ENCODE data around the gene LOC101059915.
"Not testable (repeated sequence)": the region's sequence is repeated elsewhere in the genome, so short reads cannot be mapped to it uniquely, and the experiment has no call there.

The LOC101059915 gene

GRCh38 chrX:71669492-71669891, 2.1 kb downstream of the LOC101059915 start:
- no peak for TF ChIP-seq EZH2phosphoT487 (conservative IDR thresholded peaks at IDR 0.05; ENCODE audit: low read length)
- no peak for TF ChIP-seq CTCF (IDR thresholded peaks at IDR 0.05; ENCODE audit: insufficient read depth, low read length, poor library complexity, severe bottlenecking)
- Histone ChIP-seq H3K4me3 (ENCODE audit: insufficient read depth, low read length, poor library complexity, severe bottlenecking) (no peak overlapping the region), H3K79me2 (ENCODE audit: insufficient read depth, low read length) (no peaks in the 10 kb centered on the region)

DNA sequence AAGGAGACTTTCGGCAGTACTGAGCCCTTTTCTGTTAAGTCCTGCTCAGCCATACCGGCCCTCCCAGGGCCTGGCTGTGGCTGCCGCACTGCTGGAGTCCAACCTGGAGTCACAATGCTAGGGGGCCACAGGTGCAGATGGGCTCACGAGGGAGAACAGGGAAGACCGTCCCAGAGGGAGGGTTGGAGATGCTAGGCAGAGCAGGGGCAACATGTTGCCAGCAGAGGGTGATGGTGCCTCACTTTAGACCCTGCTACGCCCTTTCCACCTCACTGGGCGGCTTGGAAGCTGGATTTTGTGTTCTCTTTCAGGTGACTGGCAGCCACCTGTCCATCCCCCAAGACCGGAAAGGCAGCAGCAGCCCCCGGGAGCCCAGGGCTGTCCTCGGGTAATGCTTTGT, 2.6 kb downstream of the LOC101059915 start:
- not testable (repeated sequence) for H3K4me3 ChIP-seq (ENCODE audit: insufficient read depth, low read length, poor library complexity, severe bottlenecking); H3K9me3 ChIP-seq (ENCODE audit: insufficient read depth, low read length); H3K36me3 ChIP-seq (ENCODE audit: low read length)

More at GRCh38 chrX:71669492-71669891, 2.1 kb downstream of the LOC101059915 start:
- Histone ChIP-seq H3F3A (ENCODE audit: insufficient read depth) (no peaks in the 10 kb centered on the region), H4K20me1 (ENCODE audit: low read depth, low read length) (no peaks in the 10 kb centered on the region), H3K4me2 (ENCODE audit: low read depth, low read length, poor library complexity, severe bottlenecking) (no peak overlapping the region), H3K9ac (ENCODE audit: low read length) (no peak overlapping the region), H3K27me3 (ENCODE audit: low read length) (no peaks in the 10 kb centered on the region), H3K36me3 (ENCODE audit: low read length) (no peaks in the 10 kb centered on the region), H3K27ac (ENCODE audit: low read depth, low read length) (no peak overlapping the region), H2AFZ (ENCODE audit: low read depth, low read length, severe bottlenecking) (no peak overlapping the region), H3K9me2 (replicated peaks; ENCODE audit: insufficient read depth, low read length) (no peaks in the 10 kb centered on the region), H3K9me3 (ENCODE audit: insufficient read depth, low read length) (no peaks in the 10 kb centered on the region)

DNA sequence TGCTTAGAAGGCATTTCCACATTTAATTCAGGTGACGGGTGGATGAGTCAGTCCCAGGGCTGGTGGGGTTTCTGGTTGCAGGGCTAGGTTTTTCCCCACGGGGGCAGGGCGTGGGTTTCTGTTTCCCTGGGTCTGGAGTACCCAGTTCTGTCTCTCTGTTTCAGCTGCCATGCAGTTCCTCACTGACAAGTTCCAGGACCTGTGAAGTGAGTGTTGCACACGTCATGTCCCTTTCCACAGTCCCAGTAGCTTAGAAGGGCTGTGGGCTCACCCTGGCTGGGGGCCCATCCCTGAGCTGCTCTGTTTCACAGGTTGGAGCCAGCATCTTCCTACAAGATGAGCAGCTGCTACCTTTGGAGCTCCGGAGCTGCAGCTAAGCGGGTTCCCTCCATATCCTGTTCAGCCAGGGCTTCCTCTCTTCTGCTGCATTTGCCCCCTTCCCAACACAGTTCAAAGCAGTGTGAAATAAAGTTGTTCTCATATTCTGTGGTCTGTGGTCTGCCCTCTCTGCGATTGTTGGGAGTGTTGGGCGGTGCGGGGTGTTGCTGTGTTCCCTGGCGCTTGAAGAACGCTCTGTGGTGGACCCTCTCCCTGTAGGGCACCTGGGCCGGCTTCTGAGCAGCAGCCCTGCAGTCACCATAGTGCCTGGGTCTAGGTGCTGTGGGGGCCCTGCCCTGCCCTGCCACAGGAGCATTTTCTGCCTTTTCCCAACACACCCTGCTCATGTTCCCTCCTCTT, 3.9 kb downstream of the LOC101059915 start:
- H3K36me3 ChIP-seq (ENCODE audit: low read length), result no peaks in the 10 kb centered on the region
- no peaks in the 10 kb centered on the region for H3K27me3 ChIP-seq (ENCODE audit: low read length)
- no peak for TF ChIP-seq CTCF (IDR thresholded peaks at IDR 0.05; ENCODE audit: insufficient read depth, low read length, poor library complexity, severe bottlenecking)
- no peak for TF ChIP-seq EZH2phosphoT487 (conservative IDR thresholded peaks at IDR 0.05; ENCODE audit: low read length)
- no peaks in the 10 kb centered on the region for H3K79me2 ChIP-seq (ENCODE audit: insufficient read depth, low read length)
- H3K27ac ChIP-seq (ENCODE audit: low read depth, low read length), result no peak overlapping the region
- no peak overlapping the region for H3K4me3 ChIP-seq (ENCODE audit: insufficient read depth, low read length, poor library complexity, severe bottlenecking)
- no peak overlapping the region for H3K9ac ChIP-seq (ENCODE audit: low read length)
- no peaks in the 10 kb centered on the region for H3K9me3 ChIP-seq (ENCODE audit: insufficient read depth, low read length)
- no peaks in the 10 kb centered on the region for H3F3A ChIP-seq (ENCODE audit: insufficient read depth)
- no peaks in the 10 kb centered on the region for H3K9me2 ChIP-seq (replicated peaks; ENCODE audit: insufficient read depth, low read length)
- no peak overlapping the region for H2AFZ ChIP-seq (ENCODE audit: low read depth, low read length, severe bottlenecking)
- no peaks in the 10 kb centered on the region for H4K20me1 ChIP-seq (ENCODE audit: low read depth, low read length)
- H3K4me2 ChIP-seq (ENCODE audit: low read depth, low read length, poor library complexity, severe bottlenecking), result no peak overlapping the region

More for the DNA sequence above, 2.6 kb downstream of the LOC101059915 start:
- not testable (repeated sequence) for H4K20me1 ChIP-seq (ENCODE audit: low read depth, low read length); H3F3A ChIP-seq (ENCODE audit: insufficient read depth); H3K4me2 ChIP-seq (ENCODE audit: low read depth, low read length, poor library complexity, severe bottlenecking); H2AFZ ChIP-seq (ENCODE audit: low read depth, low read length, severe bottlenecking); H3K79me2 ChIP-seq (ENCODE audit: insufficient read depth, low read length); H3K27ac ChIP-seq (ENCODE audit: low read depth, low read length); H3K9ac ChIP-seq (ENCODE audit: low read length); H3K27me3 ChIP-seq (ENCODE audit: low read length); H3K9me2 ChIP-seq (replicated peaks; ENCODE audit: insufficient read depth, low read length)

DNA sequence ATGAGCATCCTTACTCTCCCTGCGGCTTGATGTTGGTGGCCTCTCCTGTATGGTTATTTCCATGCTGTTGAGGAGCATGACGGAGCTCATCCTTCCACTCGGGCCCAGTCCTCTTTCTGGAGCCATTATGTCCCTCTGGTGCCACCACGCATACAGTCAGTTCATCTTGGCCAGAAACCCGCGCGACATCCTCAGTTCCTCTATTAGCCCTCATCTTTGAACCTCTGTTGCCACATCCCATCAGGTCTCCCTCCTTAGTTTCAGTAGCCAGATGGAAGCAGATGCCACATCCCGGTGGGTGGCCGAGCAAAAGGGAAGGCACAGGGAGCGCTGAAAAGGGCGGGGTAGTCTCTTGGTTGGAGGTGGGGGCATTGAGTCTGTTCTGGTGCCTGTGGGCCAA, 4.6 kb downstream of the LOC101059915 start:
- no peak overlapping the region for H3K4me2 ChIP-seq (ENCODE audit: low read depth, low read length, poor library complexity, severe bottlenecking)
- H3K27ac ChIP-seq (ENCODE audit: low read depth, low read length), result no peak overlapping the region
- H4K20me1 ChIP-seq (ENCODE audit: low read depth, low read length), result no peaks in the 10 kb centered on the region

GRCh38 chrX:71675636-71676035, 8.3 kb downstream of the LOC101059915 start:
- not testable (repeated sequence) for H3K4me3 ChIP-seq (ENCODE audit: insufficient read depth, low read length, poor library complexity, severe bottlenecking); H3K27ac ChIP-seq (ENCODE audit: low read depth, low read length); H4K20me1 ChIP-seq (ENCODE audit: low read depth, low read length); H3K79me2 ChIP-seq (ENCODE audit: insufficient read depth, low read length); H3K9me3 ChIP-seq (ENCODE audit: insufficient read depth, low read length); H3K4me2 ChIP-seq (ENCODE audit: low read depth, low read length, poor library complexity, severe bottlenecking); H3K36me3 ChIP-seq (ENCODE audit: low read length); H3K27me3 ChIP-seq (ENCODE audit: low read length); H3K9ac ChIP-seq (ENCODE audit: low read length); H3F3A ChIP-seq (ENCODE audit: insufficient read depth); H3K9me2 ChIP-seq (replicated peaks; ENCODE audit: insufficient read depth, low read length); H2AFZ ChIP-seq (ENCODE audit: low read depth, low read length, severe bottlenecking)

More for the DNA sequence above, 4.6 kb downstream of the LOC101059915 start:
- Histone ChIP-seq H3K9me3 (ENCODE audit: insufficient read depth, low read length) (no peaks in the 10 kb centered on the region), H3K79me2 (ENCODE audit: insufficient read depth, low read length) (no peaks in the 10 kb centered on the region), H3K27me3 (ENCODE audit: low read length) (no peaks in the 10 kb centered on the region), H3K4me3 (ENCODE audit: insufficient read depth, low read length, poor library complexity, severe bottlenecking) (no peak overlapping the region), H3F3A (ENCODE audit: insufficient read depth) (no peaks in the 10 kb centered on the region), H3K9ac (ENCODE audit: low read length) (no peak overlapping the region), H3K9me2 (replicated peaks; ENCODE audit: insufficient read depth, low read length) (no peaks in the 10 kb centered on the region), H3K36me3 (ENCODE audit: low read length) (no peaks in the 10 kb centered on the region), H2AFZ (ENCODE audit: low read depth, low read length, severe bottlenecking) (no peak overlapping the region)
- TF ChIP-seq EZH2phosphoT487 (conservative IDR thresholded peaks at IDR 0.05; ENCODE audit: low read length), result no peak
- TF ChIP-seq CTCF (IDR thresholded peaks at IDR 0.05; ENCODE audit: insufficient read depth, low read length, poor library complexity, severe bottlenecking), result no peak

Measured in SU-DHL-6 (cell line).